BLaER1 treated with 17β-estradiol and CSF1 and Interleukin-3, amounts not matched to agents 10 nM and 100 nM (cell line): Measurements from ENCODE around the gene PCNX2.

Source experiments
- H3K27ac ChIP-seq, 11 experiments: shearing (Covaris generic); formaldehyde crosslinking; 2 replicates each; pipeline ENCODE4 v1.8.1; 2022
- H3K27me3 ChIP-seq, 11 experiments: shearing (Covaris generic); formaldehyde crosslinking; 2 replicates each; pipeline ENCODE4 v1.8.1; 2022
- H3K36me3 ChIP-seq, 11 experiments: shearing (Covaris generic); formaldehyde crosslinking; 2 replicates each; pipeline ENCODE4 v1.8.1; 2022
- H3K4me1 ChIP-seq, 10 experiments: shearing (Covaris generic); formaldehyde crosslinking; 2 replicates each; pipeline ENCODE4 v1.8.1; 2022
- H3K4me2 ChIP-seq, 11 experiments: shearing (Covaris generic); formaldehyde crosslinking; 2 replicates each; pipeline ENCODE4 v1.8.1; 2022
- H3K4me3 ChIP-seq, 10 experiments: shearing (Covaris generic); formaldehyde crosslinking; 2 replicates each; pipeline ENCODE4 v1.8.1; 2022
- H3K9ac ChIP-seq, 11 experiments: shearing (Covaris generic); formaldehyde crosslinking; 2 replicates each; pipeline ENCODE4 v1.8.1; 2022
- H3K9me3 ChIP-seq, 11 experiments: shearing (Covaris generic); formaldehyde crosslinking; replicated peaks in 1 of 11; 2 replicates each; pipeline ENCODE4 v1.8.1; 2022
- H4K20me1 ChIP-seq, 11 experiments: shearing (Covaris generic); formaldehyde crosslinking; 2 replicates each; pipeline ENCODE4 v1.8.1; 2022
- Cebpa-rat ChIP-seq, 11 experiments: shearing (Covaris generic); IDR thresholded peaks; 2 replicates each; pipeline ENCODE4 v1.8.1; 2022

PCNX2 gene

GRCh38 chr1:232999956-233000625 is 295.4 kb downstream of the PCNX2 start:
- no peaks in the 10 kb centered on the region for H4K20me1 ChIP-seq
- H3K4me3 ChIP-seq, result no peak overlapping the region
- no peaks in the 10 kb centered on the region for H3K4me1 ChIP-seq
- H3K27ac ChIP-seq, result no peak overlapping the region
- peaks cover 0 to 11% (median 1%) of the 10 kb centered on the region in 11 experiments; a peak in 8 of 22 replicates for H3K9me3 ChIP-seq
- H3K27me3 ChIP-seq, result no peaks in the 10 kb centered on the region
- no peak overlapping the region for H3K4me2 ChIP-seq
- no peak overlapping the region for H3K9ac ChIP-seq
- peaks cover 4 to 33% (median 19%) of the 10 kb centered on the region in 11 experiments; a peak in 13 of 22 replicates for H3K36me3 ChIP-seq
- TF ChIP-seq Cebpa-rat (IDR thresholded peaks at IDR 0.05), result no peak

- H3K36me3 ChIP-seq, result peaks cover 6 to 48% (median 23%) of the 10 kb centered on the region in 11 experiments; a peak in 16 of 22 replicates
- no peaks in the 10 kb centered on the region for H3K27me3 ChIP-seq
- TF ChIP-seq Cebpa-rat (IDR thresholded peaks at IDR 0.05), result no peak
- no peak overlapping the region for H3K9ac ChIP-seq
- no peaks in the 10 kb centered on the region for H3K4me1 ChIP-seq
- no peak overlapping the region for H3K4me3 ChIP-seq
- H4K20me1 ChIP-seq, result no peaks in the 10 kb centered on the region
- peaks cover 12 to 25% (median 16%) of the 10 kb centered on the region in 11 experiments for H3K9me3 ChIP-seq
- no peak overlapping the region for H3K27ac ChIP-seq
- H3K4me2 ChIP-seq, result no peak overlapping the region
These were observed 296.9 kb downstream of the PCNX2 start for GRCh38 chr1:232998646-232999045.

GRCh38 chr1:232998138-232998537 is 297.4 kb downstream of the PCNX2 start:
- Histone ChIP-seq H3K9me3 (peaks cover 17 to 30% (median 21%) of the 10 kb centered on the region in 11 experiments), H3K4me3 (no peak overlapping the region), H3K27me3 (no peaks in the 10 kb centered on the region), H3K9ac (no peak overlapping the region), H3K36me3 (peaks cover 7 to 53% (median 28%) of the 10 kb centered on the region in 11 experiments; a peak in 16 of 22 replicates), H4K20me1 (no peaks in the 10 kb centered on the region), H3K4me1 (no peaks in the 10 kb centered on the region), H3K27ac (no peak overlapping the region), H3K4me2 (no peak overlapping the region)
- TF ChIP-seq Cebpa-rat (IDR thresholded peaks at IDR 0.05), result no peak

- H4K20me1 ChIP-seq, result no peaks in the 10 kb centered on the region
- no peak overlapping the region for H3K4me2 ChIP-seq
- H3K27me3 ChIP-seq, result no peaks in the 10 kb centered on the region
- H3K9me3 ChIP-seq, result peaks cover 21 to 35% (median 30%) of the 10 kb centered on the region in 11 experiments
- H3K4me3 ChIP-seq, result no peak overlapping the region
- H3K4me1 ChIP-seq, result no peaks in the 10 kb centered on the region
- no peak overlapping the region for H3K27ac ChIP-seq
- no peak for TF ChIP-seq Cebpa-rat (IDR thresholded peaks at IDR 0.05)
- no peak overlapping the region for H3K9ac ChIP-seq
- peaks cover 9 to 57% (median 29%) of the 10 kb centered on the region in 11 experiments; a peak in 16 of 22 replicates for H3K36me3 ChIP-seq
These were observed 299.4 kb downstream of the PCNX2 start for GRCh38 chr1:232996143-232996542.

GRCh38 chr1:232995189-232995588 is 300.3 kb downstream of the PCNX2 start:
- no peaks in the 10 kb centered on the region for H4K20me1 ChIP-seq

GRCh38 chr1:232993555-232993954 is 302.0 kb downstream of the PCNX2 start:
- Histone ChIP-seq H4K20me1 (no peaks in the 10 kb centered on the region), H3K36me3 (peaks cover 9 to 44% (median 26%) of the 10 kb centered on the region in 11 experiments; a peak in 16 of 22 replicates), H3K9me3 (peaks cover 21 to 35% (median 30%) of the 10 kb centered on the region in 11 experiments), H3K27ac (no peak overlapping the region), H3K4me3 (peak overlapping the region in 1 of 10 experiments; percentile 22; a peak in 1 of 20 replicates), H3K27me3 (no peaks in the 10 kb centered on the region), H3K9ac (no peak overlapping the region), H3K4me1 (no peaks in the 10 kb centered on the region), H3K4me2 (no peak overlapping the region)
- TF ChIP-seq Cebpa-rat (IDR thresholded peaks at IDR 0.05), result no peak

More at GRCh38 chr1:232995189-232995588, 300.3 kb downstream of the PCNX2 start:
- no peaks in the 10 kb centered on the region for H3K4me1 ChIP-seq
- no peak overlapping the region for H3K9ac ChIP-seq
- H3K27ac ChIP-seq, result no peak overlapping the region
- H3K9me3 ChIP-seq, result peaks cover 21 to 35% (median 30%) of the 10 kb centered on the region in 11 experiments
- H3K36me3 ChIP-seq, result peaks cover 9 to 51% (median 29%) of the 10 kb centered on the region in 11 experiments; a peak in 16 of 22 replicates
- no peaks in the 10 kb centered on the region for H3K27me3 ChIP-seq
- H3K4me2 ChIP-seq, result no peak overlapping the region
- no peak overlapping the region for H3K4me3 ChIP-seq
- no peak for TF ChIP-seq Cebpa-rat (IDR thresholded peaks at IDR 0.05)

GRCh38 chr1:232992227-232992626 is 303.3 kb downstream of the PCNX2 start:
- H3K4me2 ChIP-seq, result no peak overlapping the region
- H3K4me3 ChIP-seq, result no peak overlapping the region
- H3K9ac ChIP-seq, result no peak overlapping the region
- peaks cover 21 to 35% (median 30%) of the 10 kb centered on the region in 11 experiments for H3K9me3 ChIP-seq
- no peaks in the 10 kb centered on the region for H3K27me3 ChIP-seq
- H3K27ac ChIP-seq, result no peak overlapping the region
- no peak for TF ChIP-seq Cebpa-rat (IDR thresholded peaks at IDR 0.05)
- H3K36me3 ChIP-seq, result peaks cover 4 to 32% (median 14%) of the 10 kb centered on the region in 11 experiments; a peak in 15 of 22 replicates
- H3K4me1 ChIP-seq, result no peaks in the 10 kb centered on the region
- no peaks in the 10 kb centered on the region for H4K20me1 ChIP-seq

GRCh38 chr1:232991238-232991637 is 304.3 kb downstream of the PCNX2 start:
- Histone ChIP-seq H3K9ac (no peak overlapping the region), H3K27me3 (no peaks in the 10 kb centered on the region), H3K4me2 (no peak overlapping the region), H3K9me3 (peaks cover 21 to 35% (median 30%) of the 10 kb centered on the region in 11 experiments), H3K4me3 (no peak overlapping the region), H4K20me1 (no peaks in the 10 kb centered on the region), H3K4me1 (no peaks in the 10 kb centered on the region), H3K36me3 (peaks cover 4 to 31% (median 14%) of the 10 kb centered on the region in 11 experiments; a peak in 15 of 22 replicates), H3K27ac (no peak overlapping the region)
- no peak for TF ChIP-seq Cebpa-rat (IDR thresholded peaks at IDR 0.05)

- Histone ChIP-seq H3K27me3 (no peaks in the 10 kb centered on the region), H3K4me2 (no peak overlapping the region), H3K9me3 (peaks cover 21 to 35% (median 30%) of the 10 kb centered on the region in 11 experiments), H4K20me1 (no peaks in the 10 kb centered on the region), H3K27ac (no peak overlapping the region), H3K4me3 (no peak overlapping the region), H3K9ac (no peak overlapping the region), H3K36me3 (peaks cover 4 to 38% (median 14%) of the 10 kb centered on the region in 11 experiments; a peak in 15 of 22 replicates), H3K4me1 (no peaks in the 10 kb centered on the region)
- no peak for TF ChIP-seq Cebpa-rat (IDR thresholded peaks at IDR 0.05)
These were observed 305.1 kb downstream of the PCNX2 start for GRCh38 chr1:232990176-232991128.
